ENCODE results near the gene RTN4R. TPM values are rescaled to one million over a fixed set of nuclear protein-coding genes. Genes with fewer than 3 reads are reported as not detected.

The RTN4R gene
- total RNA-seq, 4 donors from 2014 or later, result 0.64 to 22.8 (median 3.0) TPM; not detected in 1

GRCh38 chr22:20224256-20224626 is 43.9 kb downstream of the RTN4R start:
- Histone ChIP-seq H3K36me3 (no peaks in the 10 kb centered on the region), H3K27ac (no peak overlapping the region), H3K4me1 (no peaks in the 10 kb centered on the region), H3K27me3 (no peaks in the 10 kb centered on the region), H3K4me3 (no peak overlapping the region), H3K9me3 (no peaks in the 10 kb centered on the region)
- 60 to 83% methylated on average over 1 of the region's 3 CpGs for WGBS, 2 donors (ENCODE audit: low coverage in 1 of 2)
- in situ Hi-C loops (cut with MboI; ENCODE audit: low pct_ligation_motif_present in 1 of 4, low pct_unique_long_range_greater_than_20kb in 1 of 4, low sequenced_read_pairs in 3 of 4), result no loop called here
- no peak for DNase-seq
- intact Hi-C loops (cut with DNase I; ENCODE audit: low total_unique reads), result no loop called here
- TF ChIP-seq POLR2AphosphoS5 (IDR thresholded peaks at IDR 0.05), result no peak
- no peak for TF ChIP-seq EP300 (IDR thresholded peaks at IDR 0.05; ENCODE audit: low read depth)
- TF ChIP-seq POLR2A (IDR thresholded peaks at IDR 0.05), result no peak
- TF ChIP-seq CTCF (IDR thresholded peaks at IDR 0.05), result no peak

GRCh38 chr22:20223421-20224255 is 44.5 kb downstream of the RTN4R start:
- DNase-seq, result no peak
- no peaks in the 10 kb centered on the region for H3K27me3 ChIP-seq
- no peak for TF ChIP-seq EP300 (IDR thresholded peaks at IDR 0.05; ENCODE audit: low read depth)
- TF ChIP-seq CTCF (IDR thresholded peaks at IDR 0.05), result no peak
- TF ChIP-seq POLR2AphosphoS5 (IDR thresholded peaks at IDR 0.05), result no peak
- no peak for TF ChIP-seq POLR2A (IDR thresholded peaks at IDR 0.05)
- no peak overlapping the region for H3K27ac ChIP-seq
- intact Hi-C loops (cut with DNase I; ENCODE audit: low total_unique reads), result no loop called here
- H3K36me3 ChIP-seq, result no peaks in the 10 kb centered on the region
- H3K4me1 ChIP-seq, result no peaks in the 10 kb centered on the region
- H3K9me3 ChIP-seq, result no peaks in the 10 kb centered on the region
- in situ Hi-C loops (cut with MboI; ENCODE audit: low pct_ligation_motif_present in 1 of 4, low pct_unique_long_range_greater_than_20kb in 1 of 4, low sequenced_read_pairs in 3 of 4), result no loop called here
- no peak overlapping the region for H3K4me3 ChIP-seq
- WGBS, 2 donors (ENCODE audit: low coverage in 1 of 2), result 79% methylated on average over 27 of the region's 29 CpGs; no CpG with 5 or more reads in 1 of the 2 donors

GRCh38 chr22:20222764-20223420 is 45.2 kb downstream of the RTN4R start:
- TF ChIP-seq POLR2AphosphoS5 (IDR thresholded peaks at IDR 0.05) (no peak), POLR2A (IDR thresholded peaks at IDR 0.05) (no peak), CTCF (IDR thresholded peaks at IDR 0.05) (no peak), EP300 (IDR thresholded peaks at IDR 0.05; ENCODE audit: low read depth) (no peak)
- Histone ChIP-seq H3K27ac (no peak overlapping the region), H3K36me3 (no peaks in the 10 kb centered on the region), H3K9me3 (no peaks in the 10 kb centered on the region), H3K27me3 (no peaks in the 10 kb centered on the region), H3K4me3 (no peak overlapping the region), H3K4me1 (no peaks in the 10 kb centered on the region)
- in situ Hi-C loops (cut with MboI; ENCODE audit: low pct_ligation_motif_present in 1 of 4, low pct_unique_long_range_greater_than_20kb in 1 of 4, low sequenced_read_pairs in 3 of 4) (no loop called here), intact Hi-C loops (cut with DNase I; ENCODE audit: low total_unique reads) (no loop called here)
- WGBS, 2 donors (ENCODE audit: low coverage in 1 of 2), result 89% methylated on average over 7 of the region's 7 CpGs; no CpG with 5 or more reads in 1 of the 2 donors
- no peak for DNase-seq

GRCh38 chr22:20221421-20222340 is 46.4 kb downstream of the RTN4R start:
- DNase-seq, result no peak
- no peaks in the 10 kb centered on the region for H3K27me3 ChIP-seq
- no peak overlapping the region for H3K4me3 ChIP-seq
- no peaks in the 10 kb centered on the region for H3K4me1 ChIP-seq
- no peak for TF ChIP-seq CTCF (IDR thresholded peaks at IDR 0.05)
- no peak for TF ChIP-seq POLR2AphosphoS5 (IDR thresholded peaks at IDR 0.05)
- no peak for TF ChIP-seq EP300 (IDR thresholded peaks at IDR 0.05; ENCODE audit: low read depth)
- TF ChIP-seq POLR2A (IDR thresholded peaks at IDR 0.05), result no peak
- H3K27ac ChIP-seq, result no peak overlapping the region
- 67 to 70% methylated on average over 2 to 16 of the region's 17 CpGs for WGBS, 2 donors (ENCODE audit: low coverage in 1 of 2)
- in situ Hi-C loops (cut with MboI; ENCODE audit: low pct_ligation_motif_present in 1 of 4, low pct_unique_long_range_greater_than_20kb in 1 of 4, low sequenced_read_pairs in 3 of 4), result no loop called here
- H3K36me3 ChIP-seq, result no peaks in the 10 kb centered on the region
- intact Hi-C loops (cut with DNase I; ENCODE audit: low total_unique reads), result no loop called here
- H3K9me3 ChIP-seq, result no peaks in the 10 kb centered on the region
